H1 (cell line): ENCODE results near the gene ASIC2. TPM values are rescaled to one million over a fixed set of nuclear protein-coding genes. Genes with fewer than 3 reads are reported as not detected.

Experiments used
- CTCF ChIA-PET: fragments of 300-600 bp; sonication (Branson Sonifier 250); formaldehyde crosslinking; loops from one replicate; lab custom pipeline; 2021; ENCODE audit not compliant: partially characterized antibody; lab: Charles Lee
- POLR2A ChIA-PET: fragments of 300-600 bp; sonication (Branson Sonifier 250); formaldehyde crosslinking; loops from one replicate; lab custom pipeline; 2021; ENCODE audit warnings: inconsistent platforms; ENCODE audit not compliant: partially characterized antibody; lab: Charles Lee
- DNase-seq, 2 experiments: peaks; one replicate each; pipeline versions ENCODE4 v3.0.0 to v3.0.0-alpha.2; 2010 to 2022; ENCODE audit warnings: low spot score in 2 of 2, low read depth in 1 of 2, mixed read lengths in 1 of 2
- FAIRE-seq: peaks from 2 replicates; lab custom pipeline; 2011; peaks lifted over from hg19 to GRCh38; lab: Jason Lieb, UNC
- H2AFZ ChIP-seq: 2 replicates; pipeline ENCODE4 v1.8.1; 2012; ENCODE audit warnings: low read length, inconsistent platforms
- H2AK5ac ChIP-seq: 2 replicates; pipeline ENCODE4 v1.6.1; 2013; ENCODE audit warnings: low read depth, low read length
- H2BK120ac ChIP-seq: replicated peaks from 2 replicates; pipeline ENCODE3; 2013; ENCODE audit warnings: low read depth, low read length, inconsistent platforms
- H2BK12ac ChIP-seq: 2 replicates; pipeline ENCODE4 v1.6.1; 2013; ENCODE audit warnings: low read depth, low read length
- H2BK15ac ChIP-seq: 2 replicates; pipeline ENCODE4 v1.6.1; 2013; ENCODE audit warnings: low read length
- H2BK20ac ChIP-seq: 2 replicates; pipeline ENCODE4 v1.6.1; 2013; ENCODE audit warnings: low read length
- H2BK5ac ChIP-seq: 2 replicates; pipeline ENCODE4 v1.6.1; 2013; ENCODE audit warnings: low read depth, low read length
- H3K14ac ChIP-seq: 2 replicates; pipeline ENCODE4 v1.6.1; 2013; ENCODE audit warnings: inconsistent platforms; ENCODE audit not compliant: insufficient read length
- H3K18ac ChIP-seq: 2 replicates; pipeline ENCODE4 v1.6.1; 2013; ENCODE audit warnings: low read length; ENCODE audit errors: extremely low read depth
- H3K23ac ChIP-seq: 2 replicates; pipeline ENCODE4 v1.6.1; 2013; ENCODE audit warnings: inconsistent platforms; ENCODE audit not compliant: insufficient read length
- H3K23me2 ChIP-seq: 2 replicates; pipeline ENCODE4 v1.6.1; 2013; ENCODE audit warnings: low read depth, low read length
- H3K27ac ChIP-seq: 2 replicates; pipeline ENCODE4 v1.6.1; 2011; ENCODE audit warnings: low read depth, low read length, inconsistent platforms
- H3K27me3 ChIP-seq, 4 experiments: replicated peaks in 1 of 4; 1 replicate in 1 of 4; 2 replicates in 3 of 4; pipeline versions ENCODE4 v1.6.1 to v1.8.1; 2011 to 2013; ENCODE audit warnings: low read length in 3 of 4, mild to moderate bottlenecking in 3 of 4, inconsistent platforms in 2 of 4, mixed read lengths in 2 of 4, moderate library complexity in 1 of 4; ENCODE audit not compliant: control insufficient read depth in 3 of 4, insufficient read depth in 3 of 4; ENCODE audit errors: extremely low read depth in 1 of 4
- H3K36me3 ChIP-seq, 4 experiments: 2 replicates each; pipeline versions ENCODE4 v1.6.1 to v1.8.1; 2011 to 2013; ENCODE audit warnings: mild to moderate bottlenecking in 4 of 4, low read length in 3 of 4, moderate library complexity in 2 of 4, control low read depth in 1 of 4, inconsistent platforms in 1 of 4; ENCODE audit not compliant: insufficient read depth in 4 of 4, control insufficient read depth in 2 of 4
- H3K4ac ChIP-seq: replicated peaks from 2 replicates; pipeline ENCODE3; 2013; ENCODE audit warnings: low read length, low read depth, mixed read lengths, inconsistent platforms; ENCODE audit not compliant: insufficient read length
- H3K4me1 ChIP-seq, 4 experiments: replicated peaks in 1 of 4; 1 replicate in 1 of 4; 2 replicates in 3 of 4; pipeline versions ENCODE4 v1.6.1 to v1.8.1; 2011 to 2013; ENCODE audit warnings: low read length in 3 of 4, inconsistent platforms in 2 of 4, mixed read lengths in 1 of 4; ENCODE audit not compliant: insufficient read depth in 4 of 4, control insufficient read depth in 3 of 4
- H3K4me2 ChIP-seq, 2 experiments: 2 replicates each; pipeline versions ENCODE4 v1.6.1 to v1.8.1; 2011 to 2013; ENCODE audit warnings: low read depth in 2 of 2, low read length in 2 of 2, control low read depth in 1 of 2, inconsistent platforms in 1 of 2, mild to moderate bottlenecking in 1 of 2; ENCODE audit not compliant: insufficient read depth in 1 of 2
- H3K4me3 ChIP-seq, 4 experiments: fragments of 200-600, 300-600 bp in 1 of 4; sonication (generic), shearing (Covaris generic), sonication (Bioruptor Twin) in 1 of 4; 2 replicates each; pipeline versions ENCODE4 v1.5.1 to v1.8.1; 2011 to 2016; ENCODE audit warnings: low read length in 4 of 4, low read depth in 3 of 4, control low read depth in 2 of 4, inconsistent platforms in 2 of 4, mild to moderate bottlenecking in 2 of 4, mixed read lengths in 1 of 4, moderate library complexity in 1 of 4; ENCODE audit not compliant: insufficient read depth in 2 of 4; ENCODE audit errors: extremely low read depth in 1 of 4
- H3K56ac ChIP-seq: replicated peaks from 2 replicates; pipeline ENCODE3; 2013; ENCODE audit warnings: low read depth, mild to moderate bottlenecking, mixed read lengths, low read length, inconsistent platforms; ENCODE audit not compliant: insufficient read length
- H3K79me1 ChIP-seq: 2 replicates; pipeline ENCODE4 v1.6.1; 2013; ENCODE audit warnings: low read depth, low read length, control low read depth
- H3K79me2 ChIP-seq, 2 experiments: 2 replicates each; pipeline versions ENCODE4 v1.6.1 to v1.8.1; 2012 to 2013; ENCODE audit warnings: low read length in 2 of 2, mild to moderate bottlenecking in 2 of 2, inconsistent platforms in 1 of 2; ENCODE audit not compliant: insufficient read depth in 2 of 2, control insufficient read depth in 1 of 2
- H3K9ac ChIP-seq, 4 experiments: replicated peaks in 1 of 4; 1 replicate in 1 of 4; 2 replicates in 3 of 4; pipeline versions ENCODE4 v1.6.1 to v1.8.1; 2011 to 2013; ENCODE audit warnings: low read depth in 3 of 4, low read length in 3 of 4, control low read depth in 2 of 4, mild to moderate bottlenecking in 2 of 4, moderate library complexity in 2 of 4, inconsistent platforms in 1 of 4; ENCODE audit errors: extremely low read depth in 1 of 4
- H3K9me3 ChIP-seq, 2 experiments: 2 replicates each; pipeline versions ENCODE4 v1.6.1 to v1.8.1; 2012 to 2013; ENCODE audit warnings: mild to moderate bottlenecking in 2 of 2, moderate library complexity in 2 of 2, control low read depth in 1 of 2, inconsistent platforms in 1 of 2, low read depth in 1 of 2, low read length in 1 of 2, mixed read lengths in 1 of 2; ENCODE audit not compliant: insufficient read depth in 2 of 2
- H4K20me1 ChIP-seq, 2 experiments: replicated peaks in 1 of 2; 2 replicates each; pipeline versions ENCODE3 to v1.8.1; 2011 to 2013; ENCODE audit warnings: inconsistent platforms in 2 of 2, low read length in 2 of 2, mild to moderate bottlenecking in 1 of 2; ENCODE audit not compliant: insufficient read depth in 2 of 2, control insufficient read depth in 1 of 2
- H4K5ac ChIP-seq: 2 replicates; pipeline ENCODE4 v1.6.1; 2013; ENCODE audit warnings: low read length, low read depth, mixed read lengths, inconsistent platforms; ENCODE audit not compliant: insufficient read length
- H4K8ac ChIP-seq: 2 replicates; pipeline ENCODE4 v1.8.0; 2013; ENCODE audit warnings: mild to moderate bottlenecking, moderate library complexity, low read length, inconsistent platforms; ENCODE audit not compliant: insufficient read depth; ENCODE audit errors: extremely low read depth
- H4K91ac ChIP-seq: replicated peaks from 2 replicates; pipeline ENCODE3; 2013; ENCODE audit warnings: low read length, mixed read lengths, inconsistent platforms; ENCODE audit not compliant: insufficient read length
- CBX8 ChIP-seq: fragments of 300-800, 300-1000 bp; sonication (generic); IDR thresholded peaks from 2 replicates; pipeline ENCODE4 v1.7.1; 2016; ENCODE audit warnings: low read depth, low read length, borderline replicate concordance
- CTBP2 ChIP-seq: IDR thresholded peaks from 2 replicates; pipeline ENCODE4 v1.7.0; 2011; ENCODE audit warnings: borderline replicate concordance, mild to moderate bottlenecking, moderate library complexity, mixed read lengths, low read length; ENCODE audit not compliant: insufficient read depth, insufficient read length
- EGR1 ChIP-seq: IDR thresholded peaks from 2 replicates; pipeline ENCODE4 v1.6.1; 2011; ENCODE audit warnings: low read depth, low read length, borderline replicate concordance
- JUN ChIP-seq: IDR thresholded peaks from 2 replicates; pipeline ENCODE4 v1.6.1; 2011; ENCODE audit warnings: low read depth, mild to moderate bottlenecking, improper control_type of control experiment, low read length
- RNF2 ChIP-seq: fragments of 200-900, 300-1000 bp; sonication (generic); IDR thresholded peaks from 2 replicates; pipeline ENCODE4 v1.7.1; 2016; ENCODE audit warnings: borderline replicate concordance, low read depth, mild to moderate bottlenecking, antibody characterized with exemption, low read length; ENCODE audit not compliant: poor library complexity, severe bottlenecking; ENCODE audit errors: missing control alignments
- TBP ChIP-seq: IDR thresholded peaks from 2 replicates; pipeline ENCODE4 v1.6.1; 2011; ENCODE audit warnings: low read depth, low read length, improper control_type of control experiment
- WGBS, 2 experiments: shearing (Covaris generic) in 1 of 2; methylation state at CpG; one replicate each; pipeline versions ENCODE4 v1.1.6 to v1.1.7; 2013 to 2015; ENCODE audit warnings: low lambda C conversion rate in 2 of 2, mixed read lengths in 2 of 2, inconsistent platforms in 1 of 2, low coverage in 1 of 2, missing lambda C conversion rate in 1 of 2; ENCODE audit not compliant: insufficient replicate concordance in 2 of 2, insufficient coverage in 1 of 2, insufficient read length in 1 of 2; ENCODE audit errors: extremely low coverage in 1 of 2, missing lambda C conversion rate in 1 of 2; 5-methylcytosine and 5-hydroxymethylcytosine counted together
- polyA plus RNA-seq, 7 experiments: library from polyadenylated mRNA; depleted of rRNA in 3 of 7; stranded (reverse) in 5 of 7; unstranded in 2 of 7; fragments of >200 nt in 5 of 7; fragments of 200-250 nt in 2 of 7; gene quantifications; 1 replicate in 5 of 7; 2 replicates in 1 of 7; 4 replicates in 1 of 7; pipeline versions ENCODE4 v1.2.1 to v1.2.3, GENCODE V29; 2011 to 2013; ENCODE audit warnings: missing spikeins in 2 of 7, mixed read lengths in 2 of 7
- total RNA-seq: library from RNA; stranded (reverse); fragmentation: NEBNext Ultra II Directional; extraction: Animal tissue kit (Norgen Biotek cat#: 25700); gene quantifications from 2 replicates; pipeline ENCODE4 v1.2.1, GENCODE V29; 2021

Gene ASIC2
- total and polyA plus RNA-seq, 2 of the 8 experiments (the other 6 are each of a cell fraction or from before 2014, with no cell fraction given): 0.86 to 1.2 TPM

DNA sequence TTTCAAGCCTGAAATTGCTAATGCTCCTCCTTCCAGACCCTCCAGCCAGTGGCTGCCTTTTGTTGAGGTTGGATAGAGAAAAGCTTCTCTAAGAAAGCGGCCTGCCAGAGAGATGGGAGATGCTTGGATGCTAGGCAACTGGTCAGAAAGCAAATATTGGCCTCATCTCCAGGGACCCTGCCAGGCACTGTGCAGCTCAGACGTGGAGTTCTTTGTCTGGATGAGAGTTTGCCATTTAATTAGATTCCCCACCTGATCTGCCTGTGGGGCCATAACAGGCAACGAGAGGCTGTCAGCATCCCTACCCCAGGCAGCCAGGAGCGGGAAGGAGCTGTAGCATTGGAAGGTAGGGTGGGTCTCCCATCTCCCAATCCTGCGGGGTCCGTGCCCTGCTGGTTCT, 52.7 kb downstream of the ASIC2 start:
- H3K79me1 ChIP-seq: no peaks in the 10 kb centered on the region
- 84% methylated on average over 6 of the region's 6 CpGs; no CpG with 5 or more reads in 1 of the 2 experiments for WGBS, 2 experiments
- no peak overlapping the region for H2BK20ac ChIP-seq
- no peak overlapping the region for H2AFZ ChIP-seq
- no peak overlapping the region for H4K5ac ChIP-seq
- no peaks in the 10 kb centered on the region for H3K79me2 ChIP-seq
- H3K4ac ChIP-seq: no peak overlapping the region
- H3K27ac ChIP-seq: no peak overlapping the region
- H3K56ac ChIP-seq: no peak overlapping the region
- DNase-seq (no peak), FAIRE-seq (no peak)
- no peak overlapping the region for H2AK5ac ChIP-seq
- ChIA-PET POLR2A (no interaction called here), CTCF (interaction anchor here (1.3 kb wide), 1 partner anchor 40 kb away, joined by 4 read pairs; no protein-coding TSS in a partner anchor)
- no peak overlapping the region; the same call in 1 of the 2 replicates for H4K8ac ChIP-seq
- no peak overlapping the region for H2BK120ac ChIP-seq
- no peaks in the 10 kb centered on the region for H4K20me1 ChIP-seq
- no peak overlapping the region for H3K23ac ChIP-seq
- H2BK5ac ChIP-seq: no peak overlapping the region
- no peak overlapping the region for H3K18ac ChIP-seq
- H3K14ac ChIP-seq: no peak overlapping the region
- H3K27me3 ChIP-seq: no peaks in the 10 kb centered on the region
- H3K4me3 ChIP-seq: no peak overlapping the region
- no peaks in the 10 kb centered on the region for H3K36me3 ChIP-seq
- H4K91ac ChIP-seq: no peak overlapping the region
- H3K4me2 ChIP-seq: no peak overlapping the region
- H3K9ac ChIP-seq: no peak overlapping the region
- H3K23me2 ChIP-seq: no peaks in the 10 kb centered on the region
- H3K9me3 ChIP-seq: no peaks in the 10 kb centered on the region
- H3K4me1 ChIP-seq: no peaks in the 10 kb centered on the region
- H2BK15ac ChIP-seq: no peak overlapping the region
- no peak overlapping the region for H2BK12ac ChIP-seq
- TF ChIP-seq CTBP2: no peak
- no peak for TF ChIP-seq RNF2
- TF ChIP-seq CBX8: no peak
- TF ChIP-seq EGR1: no peak
- no peak for TF ChIP-seq TBP
- TF ChIP-seq JUN: no peak
